ENCODE measurements around the gene BACE2.
"Not testable (repeated sequence)": the region's sequence is repeated elsewhere in the genome, so short reads cannot be mapped to it uniquely, and the experiment has no call there.

GRCh38 chr21:41244266-41244880 lies 76.4 kb downstream of the BACE2 start:
- TF ChIP-seq CTCF (IDR thresholded peaks at IDR 0.05; ENCODE audit: poor library complexity); EZH2phosphoT487 (IDR thresholded peaks at IDR 0.05; ENCODE audit: low read depth, severe bottlenecking, unreplicated experiment); EZH2 (IDR thresholded peaks at IDR 0.05; ENCODE audit: borderline replicate concordance): not testable (repeated sequence)
